Hepatocyte (in vitro differentiated cells): ENCODE data around the gene SIL1. TPM values are rescaled to one million over a fixed set of nuclear protein-coding genes. Genes with fewer than 3 reads are reported as not detected.
A peak's percentile ranks its signal among the peaks of the same experiment; 100 is the strongest.
"Not testable (repeated sequence)": the region's sequence is repeated elsewhere in the genome, so short reads cannot be mapped to it uniquely, and the experiment has no call there.

Source experiments
- DNase-seq: peaks from one replicate; pipeline ENCODE4 v3.0.0-alpha.2; 2016; ENCODE audit warnings: low spot score
- H2AFZ ChIP-seq: fragments of 200-600 bp; sonication (generic); 2 replicates; pipeline ENCODE4 v1.6.0; 2016; ENCODE audit warnings: antibody characterized with exemption, mild to moderate bottlenecking
- H3K27ac ChIP-seq: fragments of 200-600 bp; sonication (generic); 2 replicates; pipeline ENCODE4 v1.5.1; 2016; ENCODE audit warnings: mild to moderate bottlenecking
- H3K27me3 ChIP-seq: fragments of 200-600 bp; sonication (generic); 2 replicates; pipeline ENCODE4 v1.6.1; 2016
- H3K36me3 ChIP-seq: fragments of 200-600 bp; sonication (generic); replicated peaks from 2 replicates; pipeline ENCODE4 v1.5.1; 2016; ENCODE audit warnings: low read depth; ENCODE audit not compliant: insufficient read depth
- H3K4me1 ChIP-seq: fragments of 200-600 bp; sonication (generic); 2 replicates; pipeline ENCODE4 v1.5.1; 2016; ENCODE audit warnings: mild to moderate bottlenecking, moderate library complexity; ENCODE audit not compliant: insufficient read depth
- H3K4me2 ChIP-seq: fragments of 200-600 bp; sonication (generic); 2 replicates; pipeline ENCODE4 v1.6.0; 2016
- H3K4me3 ChIP-seq: fragments of 200-600 bp; sonication (generic); 2 replicates; pipeline ENCODE4 v1.5.1; 2016; ENCODE audit warnings: mild to moderate bottlenecking
- H3K79me2 ChIP-seq: fragments of 200-600 bp; sonication (generic); 2 replicates; pipeline ENCODE4 v1.6.0; 2017; ENCODE audit warnings: mild to moderate bottlenecking
- H3K9me2 ChIP-seq: fragments of 200-600 bp; sonication (generic); replicated peaks from 2 replicates; pipeline ENCODE4 v1.6.0; 2017; ENCODE audit warnings: mild to moderate bottlenecking; ENCODE audit not compliant: insufficient read depth
- H3K9me3 ChIP-seq: fragments of 200-600 bp; sonication (generic); 2 replicates; pipeline ENCODE4 v1.5.1; 2016; ENCODE audit warnings: low read depth, mild to moderate bottlenecking
- H4K20me1 ChIP-seq: fragments of 200-600 bp; sonication (generic); 2 replicates; pipeline ENCODE4 v1.6.0; 2016; ENCODE audit warnings: mild to moderate bottlenecking; ENCODE audit not compliant: insufficient read depth, poor library complexity, severe bottlenecking
- EZH2 ChIP-seq: fragments of 200-600 bp; sonication (generic); IDR thresholded peaks from 2 replicates; pipeline ENCODE4 v1.6.1; 2016; ENCODE audit warnings: antibody characterized with exemption, mild to moderate bottlenecking, borderline replicate concordance
- EZH2phosphoT487 ChIP-seq: fragments of 200-600 bp; sonication (generic); IDR thresholded peaks from one replicate; pipeline ENCODE4 v1.6.1; 2018; ENCODE audit warnings: antibody characterized with exemption, mild to moderate bottlenecking, low read depth, moderate library complexity; ENCODE audit not compliant: unreplicated experiment, severe bottlenecking
- WGBS: methylation state at CpG from one replicate; pipeline ENCODE4 v1.1.6; 2016; ENCODE audit warnings: low lambda C conversion rate; ENCODE audit errors: missing lambda C conversion rate; 5-methylcytosine and 5-hydroxymethylcytosine counted together
- polyA plus RNA-seq: library from polyadenylated mRNA; unstranded; fragments of >200 nt; fragmentation: Nextera tagmentation; extraction: Ambion mirVana; gene quantifications from 2 replicates; pipeline ENCODE4 v1.2.1, GENCODE V29; 2016
- total RNA-seq: library from RNA; depleted of rRNA; stranded (reverse); fragments of >200 nt; gene quantifications from 2 replicates; pipeline ENCODE4 v1.2.3, GENCODE V29; 2014
- TF ChIP-seq, protein P1 (sequence below): fragments of 200-600 bp; sonication (generic); IDR thresholded peaks from 2 replicates; pipeline ENCODE4 v1.5.1; 2016; ENCODE audit warnings: antibody characterized with exemption, mild to moderate bottlenecking; ENCODE audit not compliant: poor library complexity

SIL1 gene
- total and polyA plus RNA-seq, 2 experiments from 2014 or later: 82.0 to 176 TPM

DNA sequence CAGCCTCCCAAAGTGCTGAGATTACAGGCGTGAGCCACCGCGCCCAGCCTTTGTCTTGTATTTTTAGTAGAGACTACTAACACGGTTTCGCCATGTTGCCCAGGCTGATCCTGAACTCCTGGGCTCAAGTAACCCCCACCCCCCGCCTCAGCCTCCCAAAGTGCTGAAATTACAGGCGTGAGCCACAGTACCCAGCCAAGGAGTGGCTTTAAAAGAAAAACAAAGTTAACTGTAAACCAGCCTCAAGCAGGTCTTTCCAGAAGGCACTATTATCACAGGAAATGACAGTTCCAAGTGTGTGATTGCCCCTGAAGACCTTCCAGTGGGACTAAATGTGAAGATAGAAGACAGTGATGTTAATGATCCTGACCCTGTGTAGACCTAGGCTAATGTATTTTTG is 31.1 kb downstream of the SIL1 start:
- no peaks in the 10 kb centered on the region for H3K27me3 ChIP-seq
- H3K36me3 ChIP-seq: no peaks in the 10 kb centered on the region
- no peaks in the 10 kb centered on the region for H4K20me1 ChIP-seq
- TF ChIP-seq EZH2: no peak
- TF ChIP-seq, protein P1, sequence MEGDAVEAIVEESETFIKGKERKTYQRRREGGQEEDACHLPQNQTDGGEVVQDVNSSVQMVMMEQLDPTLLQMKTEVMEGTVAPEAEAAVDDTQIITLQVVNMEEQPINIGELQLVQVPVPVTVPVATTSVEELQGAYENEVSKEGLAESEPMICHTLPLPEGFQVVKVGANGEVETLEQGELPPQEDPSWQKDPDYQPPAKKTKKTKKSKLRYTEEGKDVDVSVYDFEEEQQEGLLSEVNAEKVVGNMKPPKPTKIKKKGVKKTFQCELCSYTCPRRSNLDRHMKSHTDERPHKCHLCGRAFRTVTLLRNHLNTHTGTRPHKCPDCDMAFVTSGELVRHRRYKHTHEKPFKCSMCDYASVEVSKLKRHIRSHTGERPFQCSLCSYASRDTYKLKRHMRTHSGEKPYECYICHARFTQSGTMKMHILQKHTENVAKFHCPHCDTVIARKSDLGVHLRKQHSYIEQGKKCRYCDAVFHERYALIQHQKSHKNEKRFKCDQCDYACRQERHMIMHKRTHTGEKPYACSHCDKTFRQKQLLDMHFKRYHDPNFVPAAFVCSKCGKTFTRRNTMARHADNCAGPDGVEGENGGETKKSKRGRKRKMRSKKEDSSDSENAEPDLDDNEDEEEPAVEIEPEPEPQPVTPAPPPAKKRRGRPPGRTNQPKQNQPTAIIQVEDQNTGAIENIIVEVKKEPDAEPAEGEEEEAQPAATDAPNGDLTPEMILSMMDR: no peak
- TF ChIP-seq EZH2phosphoT487: no peak
- H3K4me3 ChIP-seq: no peak overlapping the region
- no peaks in the 10 kb centered on the region for H3K9me2 ChIP-seq
- H3K27ac ChIP-seq: no peak overlapping the region
- 77% methylated on average over 7 of the region's 7 CpGs for WGBS
- no peak overlapping the region for H2AFZ ChIP-seq
- H3K9me3 ChIP-seq: no peaks in the 10 kb centered on the region
- DNase-seq: no peak
- peaks cover 30% of the 10 kb centered on the region for H3K4me1 ChIP-seq
- H3K79me2 ChIP-seq: peaks cover 19% of the 10 kb centered on the region
- H3K4me2 ChIP-seq: no peak overlapping the region

DNA sequence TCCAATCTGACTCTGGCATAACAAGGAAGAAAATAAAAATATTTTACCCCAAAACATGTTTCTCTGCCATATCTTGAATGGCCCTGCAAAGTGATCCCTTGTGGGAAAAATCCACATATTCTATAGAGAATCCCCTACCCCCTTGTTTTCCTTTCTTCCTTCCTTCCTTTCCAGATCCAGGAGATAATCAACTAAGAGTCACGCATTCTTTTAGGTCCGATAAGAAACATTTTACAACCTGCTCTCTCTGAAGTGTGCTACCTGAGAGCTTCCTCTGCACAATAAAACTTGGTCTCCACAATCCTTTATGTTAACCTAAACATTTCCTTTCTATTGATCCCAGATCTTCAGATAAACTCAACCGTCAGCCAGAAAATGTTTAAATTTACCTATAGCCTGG is 33.3 kb downstream of the SIL1 start:
- Histone ChIP-seq H3K4me1 (peaks cover 30% of the 10 kb centered on the region), H3K79me2 (peaks cover 22% of the 10 kb centered on the region), H3K27ac (peak overlapping the region; percentile 56)
- H3K4me3 ChIP-seq, H3K9me3 ChIP-seq, H3K27me3 ChIP-seq, H3K9me2 ChIP-seq, H2AFZ ChIP-seq, H3K4me2 ChIP-seq, H3K36me3 ChIP-seq, DNase-seq, H4K20me1 ChIP-seq: not testable (repeated sequence)
- WGBS: 51% methylated on average over 3 of the region's 3 CpGs

DNA sequence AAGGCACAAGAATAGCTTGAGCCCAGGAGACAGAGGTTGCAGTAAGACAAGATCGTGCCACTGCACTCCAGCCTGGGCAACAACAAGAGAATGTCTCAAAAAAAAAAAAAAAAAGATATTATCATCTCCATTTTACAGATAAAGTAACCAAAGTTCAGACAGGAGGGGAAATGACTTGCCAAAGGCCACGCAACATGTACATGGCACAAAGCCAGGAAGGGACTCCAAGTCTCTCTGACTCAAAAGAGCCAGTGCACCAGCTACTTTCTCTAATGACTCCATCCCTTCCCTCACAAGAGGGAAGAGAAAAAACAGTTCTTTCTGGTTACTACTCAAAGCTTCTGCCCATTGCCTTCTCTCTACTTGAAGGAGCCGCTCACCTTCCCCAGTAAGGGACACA is 34.1 kb downstream of the SIL1 start:
- DNase-seq: no peak
- no peaks in the 10 kb centered on the region for H3K9me3 ChIP-seq
- no peak for TF ChIP-seq EZH2phosphoT487
- TF ChIP-seq, protein P1: no peak
- TF ChIP-seq EZH2: no peak
- H3K79me2 ChIP-seq: peaks cover 22% of the 10 kb centered on the region
- no peak overlapping the region for H3K4me2 ChIP-seq
- peaks cover 30% of the 10 kb centered on the region for H3K4me1 ChIP-seq
- H4K20me1 ChIP-seq: no peaks in the 10 kb centered on the region
- H3K27me3 ChIP-seq: no peaks in the 10 kb centered on the region
- H3K36me3 ChIP-seq: no peaks in the 10 kb centered on the region
- H3K9me2 ChIP-seq: no peaks in the 10 kb centered on the region
- H3K27ac ChIP-seq: no peak overlapping the region
- WGBS: 96% methylated on average over 3 of the region's 3 CpGs
- no peak overlapping the region for H3K4me3 ChIP-seq
- no peak overlapping the region for H2AFZ ChIP-seq

DNA sequence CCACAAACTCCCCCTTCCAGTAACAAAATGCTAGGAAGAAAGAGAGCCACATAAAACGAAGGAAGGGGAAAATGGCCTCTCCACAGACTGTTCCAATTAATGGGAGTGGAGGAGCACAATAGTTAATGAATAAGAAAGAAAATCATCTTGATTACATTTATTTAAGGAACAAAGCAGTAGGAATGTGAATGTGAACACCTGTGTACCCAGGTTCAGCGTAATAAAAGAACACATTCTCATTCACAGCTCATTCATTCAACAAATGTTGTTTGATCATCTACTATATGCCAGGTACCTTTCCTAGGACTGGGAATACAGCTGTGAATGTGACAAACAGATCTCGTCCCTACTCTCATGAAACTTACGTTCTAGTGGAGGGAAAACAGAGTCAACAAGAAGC is 35.7 kb downstream of the SIL1 start:
- H3K9me3 ChIP-seq: no peaks in the 10 kb centered on the region
- no peak overlapping the region for H3K4me2 ChIP-seq
- 64% methylated on average over 4 of the region's 4 CpGs for WGBS
- no peak overlapping the region for H3K27ac ChIP-seq
- H3K79me2 ChIP-seq: peaks cover 27% of the 10 kb centered on the region
- no peaks in the 10 kb centered on the region for H3K36me3 ChIP-seq
- H3K4me3 ChIP-seq: no peak overlapping the region
- H3K9me2 ChIP-seq: no peaks in the 10 kb centered on the region
- H3K27me3 ChIP-seq: no peaks in the 10 kb centered on the region
- no peak for DNase-seq
- peaks cover 21% of the 10 kb centered on the region for H3K4me1 ChIP-seq
- TF ChIP-seq EZH2 (no peak), EZH2phosphoT487 (no peak)
- TF ChIP-seq, protein P1: no peak
- no peaks in the 10 kb centered on the region for H4K20me1 ChIP-seq
- H2AFZ ChIP-seq: no peak overlapping the region
